OCI-LY7 (cell line): Measurements from ENCODE around the gene COL4A2. TPM values are rescaled to one million over a fixed set of nuclear protein-coding genes. Genes with fewer than 3 reads are reported as not detected.
"Not testable (repeated sequence)": the region's sequence is repeated elsewhere in the genome, so short reads cannot be mapped to it uniquely, and the experiment has no call there.

Source experiments
- BruUV-seq: library from RNA; stranded (reverse); fragments of 400-500 nt; replicated peaks from 2 replicates; lab custom pipeline; 2021; lab: Mats Ljungman, UMichigan
- CTCF ChIA-PET: fragments of 300-600 bp; sonication (Branson Sonifier 250); formaldehyde crosslinking; loops from one replicate; lab custom pipeline; 2022; ENCODE audit warnings: antibody characterized with exemption; ENCODE audit not compliant: unreplicated experiment; lab: Charles Lee
- POLR2A ChIA-PET: fragments of 300-600 bp; sonication (Branson Sonifier 250); formaldehyde crosslinking; loops from one replicate; lab custom pipeline; 2022; ENCODE audit warnings: antibody characterized with exemption; lab: Charles Lee
- DNase-seq: peaks from one replicate; pipeline ENCODE4 v3.0.0-alpha.2; 2015; ENCODE audit warnings: low spot score
- H2AFZ ChIP-seq: fragments of 200-600 bp; sonication (generic), shearing (Covaris generic); 2 replicates; pipeline ENCODE4 v1.6.1; 2014; ENCODE audit warnings: mild to moderate bottlenecking, antibody characterized with exemption, low read length, moderate library complexity
- H3K27ac ChIP-seq: fragments of 200-600 bp; sonication (generic); 2 replicates; pipeline ENCODE4 v1.5.1; 2014; ENCODE audit warnings: mixed run types, low read depth, mild to moderate bottlenecking, moderate library complexity, low read length, inconsistent platforms; ENCODE audit not compliant: poor library complexity, severe bottlenecking
- H3K36me3 ChIP-seq: fragments of 200-600 bp; sonication (generic); 2 replicates; pipeline ENCODE4 v1.6.1; 2014; ENCODE audit warnings: mild to moderate bottlenecking, antibody characterized with exemption, low read length, moderate library complexity, mixed read lengths; ENCODE audit not compliant: insufficient read depth
- H3K4me1 ChIP-seq: fragments of 200-600 bp; sonication (generic); 2 replicates; pipeline ENCODE4 v1.5.1; 2014; ENCODE audit warnings: mild to moderate bottlenecking, low read length; ENCODE audit not compliant: insufficient read depth, poor library complexity, severe bottlenecking
- H3K4me2 ChIP-seq: fragments of 200-600 bp; sonication (generic); 2 replicates; pipeline ENCODE4 v1.6.1; 2014; ENCODE audit warnings: mild to moderate bottlenecking, low read length
- H3K4me3 ChIP-seq: fragments of 200-600 bp; sonication (generic); 2 replicates; pipeline ENCODE4 v1.5.1; 2014; ENCODE audit warnings: mild to moderate bottlenecking, low read depth, low read length; ENCODE audit not compliant: poor library complexity, severe bottlenecking
- H3K79me2 ChIP-seq: fragments of 200-600 bp; sonication (generic); 2 replicates; pipeline ENCODE4 v1.6.1; 2016; ENCODE audit warnings: low read depth, mild to moderate bottlenecking, low read length, moderate library complexity, mixed read lengths; ENCODE audit not compliant: insufficient read depth
- H3K9me2 ChIP-seq: fragments of 200-600 bp; sonication (generic); 2 replicates; pipeline ENCODE4 v1.6.1; 2016; ENCODE audit warnings: mild to moderate bottlenecking, low read length, mixed read lengths; ENCODE audit not compliant: insufficient read depth
- H3K9me3 ChIP-seq: fragments of 200-600 bp; sonication (generic); 2 replicates; pipeline ENCODE4 v1.6.1; 2014; ENCODE audit warnings: mild to moderate bottlenecking, mixed run types, low read length, mixed read lengths
- H4K20me1 ChIP-seq: fragments of 200-600 bp; sonication (generic); 2 replicates; pipeline ENCODE4 v1.6.1; 2014; ENCODE audit warnings: mild to moderate bottlenecking, antibody characterized with exemption, low read length, moderate library complexity, mixed read lengths; ENCODE audit not compliant: insufficient read depth
- EZH2phosphoT487 ChIP-seq: fragments of 200-600 bp; sonication (generic); IDR thresholded peaks from 2 replicates; pipeline ENCODE4 v1.6.1; 2018; ENCODE audit warnings: low read depth, borderline replicate concordance, mild to moderate bottlenecking, mixed run types, antibody characterized with exemption, low read length, moderate library complexity, mixed read lengths
- intact Hi-C: fragments of 100-400 bp; cut with micrococcal nuclease; formaldehyde crosslinking; loops from one replicate; pipeline ENCODE4 v1.10.0; 2022; ENCODE audit not compliant: unreplicated experiment
- total RNA-seq, 2 experiments: library from RNA; depleted of rRNA in 1 of 2; stranded (reverse); fragments of >200 nt in 1 of 2; shearing (Covaris generic) in 1 of 2; gene quantifications; 2 replicates each; pipeline ENCODE4 v1.2.3, GENCODE V29; 2014 to 2022
- TF ChIP-seq, protein P1 (sequence below): fragments of 200-600 bp; sonication (generic); conservative IDR thresholded peaks from 2 replicates; pipeline ENCODE4 v1.5.1; 2014; ENCODE audit warnings: mild to moderate bottlenecking, antibody characterized with exemption, low read length, moderate library complexity, mixed read lengths

COL4A2 gene
- total RNA-seq, 2 experiments from 2014 or later = 0.34 TPM; not detected in 1

DNA sequence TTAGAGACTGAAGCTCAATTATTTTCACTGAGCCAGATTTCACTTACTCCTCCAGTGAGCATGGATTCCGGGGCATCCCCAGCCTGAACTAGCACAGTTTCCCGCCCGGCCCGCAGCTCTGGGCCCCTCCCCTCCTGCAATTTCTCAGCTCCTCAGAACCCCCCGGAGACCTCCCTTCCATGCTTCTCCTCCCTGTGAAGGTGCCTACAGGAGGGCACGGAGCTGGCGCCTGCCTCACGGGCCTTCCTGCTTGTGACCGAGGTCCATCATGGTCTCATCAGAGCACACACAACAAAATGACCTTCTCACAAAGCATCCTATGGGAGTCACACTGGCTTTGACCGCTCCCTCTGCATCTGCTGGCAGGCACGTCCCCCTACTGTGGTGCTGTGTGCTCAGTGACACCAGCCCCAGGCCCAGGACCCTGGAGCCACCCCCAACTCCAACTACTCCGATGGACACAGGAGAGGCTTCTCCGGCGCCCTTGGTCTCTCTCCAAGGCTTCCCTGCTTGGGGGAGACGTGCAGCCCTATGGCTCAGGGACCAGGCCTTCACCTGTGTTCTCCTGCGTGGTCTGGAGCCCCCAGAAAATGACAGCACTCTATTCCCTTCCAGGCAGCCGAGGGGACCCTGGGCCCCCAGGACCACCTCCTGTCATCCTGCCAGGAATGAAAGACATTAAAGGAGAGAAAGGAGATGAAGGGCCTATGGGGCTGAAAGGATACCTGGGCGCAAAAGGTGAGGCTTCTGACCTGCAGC lies 177.4 kb downstream of the COL4A2 start:
- H3K79me2 ChIP-seq = no peaks in the 10 kb centered on the region
- H3K4me3 ChIP-seq = no peak overlapping the region
- ChIA-PET POLR2A (no interaction called here), CTCF (no interaction called here)
- no peak overlapping the region for H3K4me2 ChIP-seq
- no TSS peak for BruUV-seq
- H3K9me3 ChIP-seq = no peaks in the 10 kb centered on the region
- no peak for DNase-seq
- no peaks in the 10 kb centered on the region for H3K36me3 ChIP-seq
- H3K27ac ChIP-seq = no peak overlapping the region
- H3K9me2 ChIP-seq = no peaks in the 10 kb centered on the region
- intact Hi-C loops = no loop called here
- no peak overlapping the region for H2AFZ ChIP-seq
- H4K20me1 ChIP-seq = no peaks in the 10 kb centered on the region
- no peaks in the 10 kb centered on the region for H3K4me1 ChIP-seq
- no peak for TF ChIP-seq EZH2phosphoT487
- TF ChIP-seq, protein P1, sequence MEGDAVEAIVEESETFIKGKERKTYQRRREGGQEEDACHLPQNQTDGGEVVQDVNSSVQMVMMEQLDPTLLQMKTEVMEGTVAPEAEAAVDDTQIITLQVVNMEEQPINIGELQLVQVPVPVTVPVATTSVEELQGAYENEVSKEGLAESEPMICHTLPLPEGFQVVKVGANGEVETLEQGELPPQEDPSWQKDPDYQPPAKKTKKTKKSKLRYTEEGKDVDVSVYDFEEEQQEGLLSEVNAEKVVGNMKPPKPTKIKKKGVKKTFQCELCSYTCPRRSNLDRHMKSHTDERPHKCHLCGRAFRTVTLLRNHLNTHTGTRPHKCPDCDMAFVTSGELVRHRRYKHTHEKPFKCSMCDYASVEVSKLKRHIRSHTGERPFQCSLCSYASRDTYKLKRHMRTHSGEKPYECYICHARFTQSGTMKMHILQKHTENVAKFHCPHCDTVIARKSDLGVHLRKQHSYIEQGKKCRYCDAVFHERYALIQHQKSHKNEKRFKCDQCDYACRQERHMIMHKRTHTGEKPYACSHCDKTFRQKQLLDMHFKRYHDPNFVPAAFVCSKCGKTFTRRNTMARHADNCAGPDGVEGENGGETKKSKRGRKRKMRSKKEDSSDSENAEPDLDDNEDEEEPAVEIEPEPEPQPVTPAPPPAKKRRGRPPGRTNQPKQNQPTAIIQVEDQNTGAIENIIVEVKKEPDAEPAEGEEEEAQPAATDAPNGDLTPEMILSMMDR = no peak

DNA sequence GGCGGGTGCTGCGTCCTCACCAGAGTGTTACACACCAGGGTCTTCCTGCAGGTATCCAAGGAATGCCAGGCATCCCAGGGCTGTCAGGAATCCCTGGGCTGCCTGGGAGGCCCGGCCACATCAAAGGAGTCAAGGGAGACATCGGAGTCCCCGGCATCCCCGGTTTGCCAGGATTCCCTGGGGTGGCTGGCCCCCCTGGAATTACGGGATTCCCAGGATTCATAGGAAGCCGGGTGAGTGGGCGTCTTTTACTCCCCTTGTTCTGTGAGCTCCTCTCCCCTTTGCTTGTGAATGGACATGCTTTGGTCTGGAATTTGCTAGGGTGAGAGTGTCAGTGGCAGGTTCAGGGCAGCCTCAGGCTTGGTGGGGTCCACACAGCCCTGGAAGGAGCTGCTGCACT lies 178.5 kb downstream of the COL4A2 start:
- Histone ChIP-seq H3K27ac (no peak overlapping the region), H4K20me1 (no peaks in the 10 kb centered on the region), H3K9me2 (no peaks in the 10 kb centered on the region), H3K4me2 (no peak overlapping the region), H3K4me3 (no peak overlapping the region), H2AFZ (no peak overlapping the region), H3K9me3 (no peaks in the 10 kb centered on the region), H3K36me3 (no peaks in the 10 kb centered on the region), H3K79me2 (no peaks in the 10 kb centered on the region), H3K4me1 (no peaks in the 10 kb centered on the region)
- no TSS peak for BruUV-seq
- no peak for TF ChIP-seq EZH2phosphoT487
- TF ChIP-seq, protein P1 = no peak
- CTCF ChIA-PET = no interaction called here
- intact Hi-C loops = no loop called here
- POLR2A ChIA-PET = no interaction called here
- DNase-seq = no peak

GRCh38 chr13:110486061-110486715 lies 179.1 kb downstream of the COL4A2 start:
- Histone ChIP-seq H3K9me3 (no peaks in the 10 kb centered on the region), H2AFZ (no peak overlapping the region), H3K4me2 (no peak overlapping the region), H3K36me3 (no peaks in the 10 kb centered on the region), H4K20me1 (no peaks in the 10 kb centered on the region), H3K79me2 (no peaks in the 10 kb centered on the region), H3K4me1 (no peaks in the 10 kb centered on the region), H3K9me2 (no peaks in the 10 kb centered on the region), H3K4me3 (no peak overlapping the region), H3K27ac (no peak overlapping the region)
- ChIA-PET CTCF (no interaction called here), POLR2A (no interaction called here)
- no peak for DNase-seq
- BruUV-seq = no TSS peak
- intact Hi-C loops = no loop called here
- TF ChIP-seq, protein P1 = no peak
- TF ChIP-seq EZH2phosphoT487 = no peak

DNA sequence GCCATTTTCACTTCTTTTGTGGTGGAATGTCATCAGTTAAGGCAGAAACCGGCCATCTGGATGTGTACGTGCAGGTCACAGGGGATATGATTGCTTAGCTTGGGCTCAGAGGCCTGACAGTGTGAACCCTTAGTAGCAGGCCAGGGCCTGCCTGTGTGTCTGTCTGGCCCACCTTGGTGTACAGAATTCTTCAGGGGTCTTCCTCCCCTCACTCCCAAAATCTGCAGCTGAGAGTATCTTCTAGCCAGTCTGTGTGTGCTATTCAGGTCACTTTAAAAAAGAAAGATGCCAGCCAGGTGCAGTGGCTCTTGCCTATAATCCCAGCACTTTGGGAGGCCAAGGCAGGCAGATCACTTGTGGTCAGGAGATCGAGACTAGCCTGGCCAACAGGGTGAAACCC lies 179.8 kb downstream of the COL4A2 start:
- H3K9me3 ChIP-seq, H3K9me2 ChIP-seq, H3K4me1 ChIP-seq, intact Hi-C loops, H3K4me2 ChIP-seq, H2AFZ ChIP-seq, CTCF ChIA-PET, POLR2A ChIA-PET, H4K20me1 ChIP-seq, H3K36me3 ChIP-seq, DNase-seq, H3K4me3 ChIP-seq, H3K79me2 ChIP-seq, BruUV-seq, H3K27ac ChIP-seq: not testable (repeated sequence)
